Mucosa of descending colon (tissue), 3 donors: Measurements from ENCODE around the gene E2F3. TPM values are rescaled to one million over a fixed set of nuclear protein-coding genes. Genes with fewer than 3 reads are reported as not detected.

Source experiments
- ATAC-seq: fragments of 200-7000 bp; cut with Tn5 transposase; one replicate; pipeline ENCODE4 v1.9.1; 2020; ENCODE audit warnings: mild to moderate bottlenecking, moderate library complexity
- DNase-seq, 3 donors: peaks; one replicate each; pipeline ENCODE4 v3.0.0-alpha.2; 2020
- H3K36me3 ChIP-seq: fragments of 200-600 bp; one replicate; pipeline ENCODE4 v1.8.0; 2021; ENCODE audit warnings: low read depth, mild to moderate bottlenecking
- H3K4me1 ChIP-seq: fragments of 200-600 bp; one replicate; pipeline ENCODE4 v1.8.0; 2021; ENCODE audit warnings: low read depth, mild to moderate bottlenecking
- H3K4me3 ChIP-seq: fragments of 200-600 bp; one replicate; pipeline ENCODE4 v1.8.0; 2021; ENCODE audit warnings: mild to moderate bottlenecking
- H3K9me3 ChIP-seq: fragments of 200-600 bp; one replicate; pipeline ENCODE4 v1.8.0; 2021; ENCODE audit warnings: mild to moderate bottlenecking
- intact Hi-C, 2 donors: fragments of 100-400 bp; cut with DNase I in 1 of 2; cut with micrococcal nuclease in 1 of 2; formaldehyde crosslinking; loops; one replicate each; pipeline versions ENCODE4 v1.11.0 to v1.11.1; 2022; cut with DNase I, micrococcal nuclease
- total RNA-seq, 3 donors: library from RNA; stranded (reverse); fragmentation: NEBNext Ultra II Directional in 2 of 3; extraction: Animal tissue kit (Norgen Biotek cat#: 25700) in 2 of 3; gene quantifications; one replicate each; pipeline versions ENCODE4 v1.2.1 to v1.2.4, GENCODE V29; 2021 to 2023
- TF ChIP-seq, protein P1 (sequence below): fragments of 200-600 bp; IDR thresholded peaks from one replicate; pipeline ENCODE4 v1.8.0; 2022; ENCODE audit warnings: antibody characterized with exemption, mild to moderate bottlenecking
- donor health status: DM: no; HTN: no; CAD: no; lungs with moderate emphysema.
- donor health status: DM: no; HTN: no; CAD: no.
- donor health status: DM: no; HTN: yes; CAD: no.

E2F3 gene
- total RNA-seq, 3 donors from 2014 or later, result 7.6 to 10.0 (median 7.9) TPM

DNA sequence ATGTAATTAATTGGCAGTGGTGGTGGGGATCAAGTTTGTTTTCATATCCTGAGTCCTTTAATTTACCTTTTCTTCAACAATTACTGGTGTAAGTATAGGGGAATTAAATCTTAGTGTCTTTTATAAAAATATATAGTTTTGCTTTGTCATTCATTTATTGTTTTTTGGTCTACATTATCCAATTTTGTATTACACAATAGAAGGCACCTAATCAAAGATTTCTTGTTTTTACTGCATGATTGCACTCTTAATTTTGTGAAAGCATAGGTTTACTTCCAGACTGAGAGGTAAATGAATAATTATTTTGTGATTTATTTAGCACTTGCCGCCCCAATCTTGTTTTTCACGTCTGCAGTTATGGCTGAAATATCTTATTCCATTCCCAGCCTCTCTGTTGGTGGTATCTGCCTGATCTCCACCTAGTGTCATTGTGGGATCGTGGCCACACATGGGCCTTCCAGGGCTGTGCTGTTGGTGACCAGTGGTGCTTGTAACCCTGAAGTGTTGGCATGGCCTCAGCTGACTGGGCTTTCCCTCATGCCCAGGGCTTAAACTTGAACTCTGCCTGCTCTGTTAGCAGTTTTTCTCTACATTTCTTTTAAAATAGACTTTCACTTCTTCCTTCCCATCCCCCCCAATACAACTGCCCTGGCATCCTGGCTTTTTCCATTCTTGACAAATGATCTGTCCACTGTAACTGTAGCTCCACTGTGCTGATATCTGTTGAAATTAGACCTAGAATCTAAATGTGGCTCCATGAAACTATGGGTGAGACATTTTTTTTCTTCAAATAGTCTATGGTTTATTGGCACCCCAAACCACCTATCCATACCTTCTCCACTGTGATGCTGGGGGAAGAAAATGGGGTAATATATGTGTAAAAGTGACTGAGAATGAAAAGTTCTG lies 24.8 kb downstream of the E2F3 start:
- H3K4me1 ChIP-seq, result peaks cover 30% of the 10 kb centered on the region

DNA sequence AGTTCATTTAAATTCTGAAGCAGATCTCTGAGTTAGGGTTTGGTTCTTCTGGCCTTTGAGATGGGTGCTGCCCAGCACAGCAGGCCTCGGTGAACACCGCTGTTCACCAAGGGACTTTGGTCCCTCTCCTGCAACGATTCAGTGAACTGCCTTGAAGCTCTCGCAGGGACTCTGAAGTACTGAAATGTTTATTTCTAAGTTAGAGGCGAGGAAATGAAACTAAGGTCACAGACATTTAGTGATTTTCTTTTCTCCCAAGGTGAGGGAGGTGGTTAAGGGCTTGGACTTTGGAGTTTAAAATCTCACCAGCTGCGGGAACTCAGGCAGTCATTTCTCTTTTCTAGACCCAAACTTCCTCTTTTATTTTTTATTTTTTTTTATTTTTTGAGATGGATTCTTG lies 26.2 kb downstream of the E2F3 start:
- DNase-seq (peak in 1 of 3 donors; percentile 51), ATAC-seq (peak; percentile 77)
- peaks cover 30% of the 10 kb centered on the region for H3K4me1 ChIP-seq
- intact Hi-C loops, result no loop called here
- H3K4me3 ChIP-seq, result no peak overlapping the region
- H3K36me3 ChIP-seq, result no peaks in the 10 kb centered on the region
- no peaks in the 10 kb centered on the region for H3K9me3 ChIP-seq
- TF ChIP-seq, protein P1, sequence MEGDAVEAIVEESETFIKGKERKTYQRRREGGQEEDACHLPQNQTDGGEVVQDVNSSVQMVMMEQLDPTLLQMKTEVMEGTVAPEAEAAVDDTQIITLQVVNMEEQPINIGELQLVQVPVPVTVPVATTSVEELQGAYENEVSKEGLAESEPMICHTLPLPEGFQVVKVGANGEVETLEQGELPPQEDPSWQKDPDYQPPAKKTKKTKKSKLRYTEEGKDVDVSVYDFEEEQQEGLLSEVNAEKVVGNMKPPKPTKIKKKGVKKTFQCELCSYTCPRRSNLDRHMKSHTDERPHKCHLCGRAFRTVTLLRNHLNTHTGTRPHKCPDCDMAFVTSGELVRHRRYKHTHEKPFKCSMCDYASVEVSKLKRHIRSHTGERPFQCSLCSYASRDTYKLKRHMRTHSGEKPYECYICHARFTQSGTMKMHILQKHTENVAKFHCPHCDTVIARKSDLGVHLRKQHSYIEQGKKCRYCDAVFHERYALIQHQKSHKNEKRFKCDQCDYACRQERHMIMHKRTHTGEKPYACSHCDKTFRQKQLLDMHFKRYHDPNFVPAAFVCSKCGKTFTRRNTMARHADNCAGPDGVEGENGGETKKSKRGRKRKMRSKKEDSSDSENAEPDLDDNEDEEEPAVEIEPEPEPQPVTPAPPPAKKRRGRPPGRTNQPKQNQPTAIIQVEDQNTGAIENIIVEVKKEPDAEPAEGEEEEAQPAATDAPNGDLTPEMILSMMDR, result no peak

More for the DNA sequence above, 24.8 kb downstream of the E2F3 start:
- TF ChIP-seq, protein P1, result no peak
- Histone ChIP-seq H3K36me3 (no peaks in the 10 kb centered on the region), H3K4me3 (no peak overlapping the region), H3K9me3 (no peaks in the 10 kb centered on the region)
- ATAC-seq, result no peak
- intact Hi-C loops, result no loop called here
- DNase-seq, result no peak

DNA sequence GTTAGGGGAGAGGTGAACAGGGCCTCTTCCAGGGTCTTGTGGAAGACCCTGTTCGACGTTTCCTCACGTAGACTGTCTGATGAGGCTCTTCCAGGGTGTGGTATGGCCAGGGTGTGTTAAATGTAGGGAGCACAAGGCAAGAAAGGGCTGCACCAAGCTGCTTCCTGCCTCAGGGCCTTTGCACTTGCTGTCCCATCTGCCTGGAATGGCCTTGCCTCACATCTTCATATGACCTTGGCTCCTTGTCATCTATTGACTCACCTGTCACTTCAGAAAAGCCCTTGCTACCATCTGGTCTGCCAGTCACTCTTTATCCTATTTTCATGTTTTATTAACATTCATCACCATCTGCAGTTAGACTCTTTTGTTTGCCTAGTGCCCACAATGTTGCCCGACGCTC lies 31.0 kb downstream of the E2F3 start:
- Histone ChIP-seq H3K36me3 (no peaks in the 10 kb centered on the region), H3K9me3 (no peaks in the 10 kb centered on the region), H3K4me3 (no peak overlapping the region), H3K4me1 (peaks cover 12% of the 10 kb centered on the region)
- TF ChIP-seq, protein P1, result no peak
- ATAC-seq, result peak; percentile 52
- intact Hi-C loops, result no loop called here
- DNase-seq, result no peak

DNA sequence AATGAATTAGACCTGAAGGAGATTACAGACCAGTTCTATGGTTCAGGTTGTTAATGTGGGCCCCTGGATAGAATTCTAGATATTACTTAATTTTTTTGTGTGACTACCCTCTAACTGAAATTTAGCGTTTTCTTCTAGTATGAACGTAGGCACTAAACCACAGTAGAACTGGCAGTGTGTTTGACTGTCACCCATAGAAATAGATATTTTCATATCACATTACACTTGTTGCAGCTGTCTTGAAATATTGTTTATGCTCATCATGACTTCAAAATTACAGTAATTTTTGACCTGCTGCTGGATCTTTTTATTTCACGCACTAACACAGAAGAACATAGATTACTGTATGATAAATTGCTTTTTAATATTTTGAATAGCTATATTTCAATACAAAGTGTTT lies 31.6 kb downstream of the E2F3 start:
- Histone ChIP-seq H3K36me3 (no peaks in the 10 kb centered on the region), H3K9me3 (no peaks in the 10 kb centered on the region), H3K4me1 (peaks cover 6% of the 10 kb centered on the region), H3K4me3 (no peak overlapping the region)
- ATAC-seq (no peak), DNase-seq (no peak)
- TF ChIP-seq, protein P1, result no peak
- intact Hi-C loops, result no loop called here

DNA sequence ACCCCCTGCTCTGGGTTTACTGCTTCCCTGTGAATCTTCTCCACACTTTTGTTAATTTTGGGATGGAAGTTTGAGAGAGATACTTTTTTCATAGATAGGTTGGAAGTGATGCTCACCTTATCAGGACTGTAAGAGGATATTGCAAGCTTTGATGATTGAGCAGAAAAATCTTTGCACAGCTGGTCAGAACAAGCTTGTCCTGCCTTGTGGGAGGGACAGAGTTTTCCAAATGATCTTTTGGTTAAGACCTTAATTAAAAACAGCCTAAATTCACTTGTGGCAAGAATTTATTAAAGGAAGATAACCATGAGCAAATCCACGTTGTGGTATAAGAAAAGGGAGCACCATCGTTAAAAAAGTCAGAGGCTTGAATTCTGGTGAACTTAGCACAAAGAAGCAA lies 32.2 kb downstream of the E2F3 start:
- H3K9me3 ChIP-seq, result no peaks in the 10 kb centered on the region
- H3K4me3 ChIP-seq, result no peak overlapping the region
- no peak for ATAC-seq

More for the DNA sequence above, 32.2 kb downstream of the E2F3 start:
- intact Hi-C loops, result no loop called here
- DNase-seq, result no peak
- no peaks in the 10 kb centered on the region for H3K36me3 ChIP-seq
- H3K4me1 ChIP-seq, result peaks cover under 1% of the 10 kb centered on the region
- TF ChIP-seq, protein P1, result no peak
